NCI-H748 (cell line): ENCODE measurements around the gene LHX2.
A peak's percentile ranks its signal among the peaks of the same experiment; 100 is the strongest.
"Not testable (repeated sequence)": the region's sequence is repeated elsewhere in the genome, so short reads cannot be mapped to it uniquely, and the experiment has no call there.

ENCODE experiments used
- DNase-seq: peaks from one replicate; lab custom pipeline; 2025; ENCODE audit not compliant: unreplicated experiment; lab: John Stamatoyannopoulos, UW

LHX2 gene, protein sequence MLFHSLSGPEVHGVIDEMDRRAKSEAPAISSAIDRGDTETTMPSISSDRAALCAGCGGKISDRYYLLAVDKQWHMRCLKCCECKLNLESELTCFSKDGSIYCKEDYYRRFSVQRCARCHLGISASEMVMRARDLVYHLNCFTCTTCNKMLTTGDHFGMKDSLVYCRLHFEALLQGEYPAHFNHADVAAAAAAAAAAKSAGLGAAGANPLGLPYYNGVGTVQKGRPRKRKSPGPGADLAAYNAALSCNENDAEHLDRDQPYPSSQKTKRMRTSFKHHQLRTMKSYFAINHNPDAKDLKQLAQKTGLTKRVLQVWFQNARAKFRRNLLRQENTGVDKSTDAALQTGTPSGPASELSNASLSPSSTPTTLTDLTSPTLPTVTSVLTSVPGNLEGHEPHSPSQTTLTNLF

DNA sequence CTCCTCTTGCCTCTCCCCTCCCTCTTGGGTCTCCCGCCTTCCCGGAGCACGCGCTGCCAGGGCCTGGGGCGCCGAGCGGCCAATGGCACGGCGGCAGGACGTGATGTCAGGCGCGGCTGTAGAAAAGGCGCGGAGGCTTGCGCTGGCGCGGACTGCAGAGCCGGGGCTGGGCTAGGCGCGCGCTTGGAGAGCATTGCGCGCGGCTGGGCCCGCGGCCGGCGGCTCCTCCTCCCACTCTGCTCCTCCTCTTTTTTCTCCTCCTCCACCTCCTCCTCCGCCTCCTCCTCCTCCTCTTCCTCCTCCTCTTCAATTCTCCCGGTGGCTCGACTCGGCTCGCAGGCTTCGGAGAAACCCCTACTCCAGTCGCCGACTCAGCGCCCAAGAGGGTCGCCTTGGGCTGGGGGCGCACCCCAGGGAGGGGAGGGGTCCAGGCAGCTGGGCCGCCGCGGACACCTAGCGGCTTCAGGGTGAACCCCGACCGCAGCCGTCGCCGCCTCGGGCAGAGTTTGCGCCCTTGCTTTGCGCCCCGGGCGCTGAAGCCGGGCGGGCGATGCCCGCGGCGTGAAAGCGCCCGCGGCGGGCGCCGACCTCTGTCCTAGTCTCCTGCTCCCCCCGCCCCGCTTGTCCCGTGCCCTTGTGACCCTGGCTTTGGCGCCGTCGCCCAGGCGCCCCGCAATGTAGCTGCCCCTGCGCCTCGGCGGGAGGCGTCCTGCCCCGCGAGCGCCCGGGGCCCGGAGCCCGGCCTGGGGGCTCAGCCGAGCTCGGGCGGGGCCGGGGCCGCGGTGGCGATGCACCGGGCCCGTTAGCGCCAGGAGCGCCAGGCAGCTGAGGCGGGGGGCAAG, at the start of gene LHX2:
Gene LHX2 (plus strand): TSS at position 309 of the 842 bp plus-strand sequence. CDS start 581 bp downstream, outside the sequence.
- peak; percentile 98 for DNase-seq

DNA sequence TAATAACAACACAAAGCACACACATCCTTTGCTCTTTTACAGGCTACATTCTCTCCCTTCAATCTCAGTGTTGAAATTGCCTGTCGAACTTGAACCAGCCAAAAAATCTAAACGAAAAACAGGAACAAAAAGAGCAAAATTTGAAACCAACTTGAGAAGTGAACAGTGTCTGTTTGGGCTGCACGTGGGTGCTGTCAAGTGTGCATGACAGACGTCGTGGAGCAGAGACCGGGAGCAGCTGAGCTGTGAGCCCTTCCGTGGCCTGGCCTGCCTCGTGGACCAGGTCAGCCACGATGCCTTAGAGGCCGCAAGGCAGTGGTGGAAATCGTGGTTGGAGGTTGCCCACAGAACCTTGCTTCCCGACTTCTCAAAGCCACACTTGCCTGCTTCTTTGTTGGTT, 46.8 kb upstream of the LHX2 start:
- DNase-seq, result no peak

DNA sequence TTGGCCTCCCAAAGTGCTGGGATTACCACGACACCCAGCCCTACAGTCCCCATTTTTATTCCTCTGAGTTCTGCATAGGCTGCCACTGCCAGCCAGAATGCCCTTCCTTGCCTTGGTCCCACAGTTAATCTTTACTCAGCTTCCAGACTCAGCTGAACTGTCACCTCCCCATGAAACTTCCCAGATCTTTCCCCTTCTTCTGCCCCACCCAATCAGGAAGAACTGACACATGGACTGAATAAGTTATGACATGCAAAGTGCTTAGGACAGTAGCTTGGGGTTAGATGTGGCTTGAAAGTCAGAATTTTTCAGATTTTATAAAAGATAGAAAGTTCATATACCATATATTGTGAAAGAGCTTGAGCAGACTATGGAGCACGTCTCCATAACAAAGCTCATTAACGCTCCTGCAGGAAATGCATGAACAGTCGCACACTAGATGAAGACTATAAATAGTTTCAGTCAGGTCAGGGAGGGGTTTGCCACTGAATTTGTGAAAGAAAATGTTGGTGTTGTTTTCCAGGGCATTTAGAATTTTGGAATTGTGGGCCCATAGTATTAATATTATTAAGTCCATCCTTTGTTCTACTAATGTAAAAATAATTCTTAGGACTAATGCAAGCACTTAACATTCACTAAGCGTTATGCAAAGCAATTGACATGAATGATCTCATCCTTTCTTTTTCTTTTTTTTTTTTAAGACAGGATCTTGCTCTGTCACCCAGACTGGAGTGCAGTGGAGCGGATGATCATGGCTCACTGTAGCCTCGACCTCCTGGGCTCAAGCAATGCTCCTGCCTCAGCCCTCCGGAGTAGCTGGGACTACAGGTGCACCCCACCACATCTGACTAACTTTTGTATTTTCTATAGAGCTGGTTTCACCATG, 45.5 kb upstream of the LHX2 start:
- no peak for DNase-seq

DNA sequence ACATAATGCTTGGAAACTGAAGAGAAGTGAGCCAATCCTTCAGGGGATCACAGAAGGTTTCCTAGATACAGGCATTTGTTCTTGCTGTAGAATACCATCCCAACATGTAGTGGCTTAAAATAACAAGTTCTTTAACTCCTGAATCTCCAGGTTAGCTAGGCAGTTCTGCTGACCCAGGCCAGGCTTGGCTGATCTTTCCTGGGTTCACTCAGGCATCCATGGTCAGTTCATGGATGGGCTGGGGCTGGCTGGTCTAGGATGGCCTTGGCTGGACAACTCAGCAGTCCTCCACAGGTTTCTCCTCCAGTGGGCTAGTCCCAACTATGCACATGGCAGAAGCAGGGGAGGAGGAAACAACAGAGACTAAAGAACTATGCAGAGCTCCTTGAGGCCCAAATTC, 44.2 kb upstream of the LHX2 start:
- no peak for DNase-seq

DNA sequence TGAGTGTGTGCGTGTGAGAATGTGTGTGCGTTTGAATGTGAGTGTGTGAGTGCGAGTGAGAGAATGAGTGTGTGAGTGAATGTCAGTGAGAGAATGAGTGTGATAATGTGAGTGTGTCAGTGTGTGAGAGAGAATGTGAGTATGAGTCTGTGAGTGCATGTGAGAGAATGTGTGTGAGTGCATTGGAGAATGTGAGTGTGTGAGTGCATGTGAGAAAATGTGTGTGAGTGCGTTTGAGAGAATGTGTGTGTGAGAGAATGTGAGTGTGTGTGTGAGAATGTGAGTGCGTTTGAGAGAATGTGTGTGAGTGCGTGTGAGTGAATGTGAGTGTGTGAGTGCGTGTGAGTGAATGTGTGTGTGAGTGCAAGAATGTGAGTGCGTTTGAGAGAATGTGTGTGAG, 39.0 kb upstream of the LHX2 start:
- DNase-seq, result no peak

DNA sequence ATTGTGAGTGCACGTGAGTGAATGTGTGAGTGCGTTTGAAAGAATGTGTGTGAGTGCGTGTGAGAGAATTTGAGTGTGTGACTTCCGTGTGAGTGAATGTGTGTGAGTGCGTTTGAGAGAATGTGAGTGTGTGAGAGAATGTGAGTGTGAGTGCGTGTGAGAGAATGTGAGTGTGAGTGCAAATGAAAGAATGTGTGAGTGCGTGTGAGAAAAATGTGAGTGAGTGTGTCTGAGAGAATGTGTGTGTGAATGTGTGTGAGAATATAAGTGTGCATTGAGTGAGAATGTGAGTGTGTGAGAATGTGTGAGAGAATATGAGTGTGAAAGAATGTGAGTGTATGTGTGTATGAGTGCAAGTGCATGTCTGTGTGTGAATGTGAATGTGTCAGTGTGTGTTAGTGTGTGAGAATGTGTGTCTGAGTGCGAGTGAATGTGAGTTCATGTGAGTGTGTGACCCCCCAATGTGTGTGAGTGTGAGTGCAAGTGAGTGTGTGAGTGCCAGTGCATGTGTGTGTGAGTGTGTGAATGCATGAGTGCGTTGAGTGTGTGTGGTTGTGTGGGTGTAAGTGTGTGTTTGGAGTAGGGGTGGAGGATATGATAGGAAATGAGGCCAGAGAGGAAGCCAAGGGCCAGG, 37.9 kb upstream of the LHX2 start:
- no peak for DNase-seq

DNA sequence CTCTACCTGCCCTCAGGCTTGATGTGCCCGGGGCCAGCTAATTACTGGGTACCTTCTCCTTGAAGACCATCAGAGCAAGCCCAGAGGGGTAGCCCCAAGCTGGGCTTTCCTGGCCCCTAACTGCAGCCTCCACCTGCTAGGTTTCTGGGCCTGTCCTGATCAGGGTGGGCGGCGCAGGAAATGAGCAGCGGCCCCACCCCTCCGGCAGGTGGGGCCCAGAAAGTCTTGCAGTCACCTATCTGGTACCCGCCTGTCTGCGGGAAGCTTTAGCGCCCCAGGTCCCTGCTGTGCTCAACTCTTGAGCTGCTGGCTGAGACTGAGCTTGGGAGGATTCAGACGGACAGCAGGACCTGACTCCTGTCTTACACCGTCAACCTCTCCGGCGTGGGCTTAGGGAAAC, 37.1 kb upstream of the LHX2 start:
- no peak for DNase-seq

DNA sequence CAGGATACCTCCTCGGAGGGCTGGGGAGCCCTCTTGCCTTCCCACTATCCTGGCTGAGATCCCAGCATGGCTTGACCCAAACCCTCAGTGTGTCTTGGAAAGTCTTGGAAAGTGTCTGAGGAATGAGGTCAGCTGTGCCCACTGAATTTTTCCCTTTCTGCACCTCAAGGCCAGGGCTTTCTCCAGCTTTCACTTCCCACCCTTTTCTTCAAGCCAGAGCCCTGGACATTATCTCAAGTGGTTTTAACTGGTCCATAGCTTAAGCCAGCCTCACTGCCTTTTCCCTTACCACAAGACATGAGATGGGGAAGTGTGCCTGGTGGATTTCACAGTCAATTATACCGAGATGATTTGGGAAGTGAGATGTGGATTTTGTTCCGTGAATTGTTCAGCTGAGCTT, 35.7 kb upstream of the LHX2 start:
- no peak for DNase-seq

DNA sequence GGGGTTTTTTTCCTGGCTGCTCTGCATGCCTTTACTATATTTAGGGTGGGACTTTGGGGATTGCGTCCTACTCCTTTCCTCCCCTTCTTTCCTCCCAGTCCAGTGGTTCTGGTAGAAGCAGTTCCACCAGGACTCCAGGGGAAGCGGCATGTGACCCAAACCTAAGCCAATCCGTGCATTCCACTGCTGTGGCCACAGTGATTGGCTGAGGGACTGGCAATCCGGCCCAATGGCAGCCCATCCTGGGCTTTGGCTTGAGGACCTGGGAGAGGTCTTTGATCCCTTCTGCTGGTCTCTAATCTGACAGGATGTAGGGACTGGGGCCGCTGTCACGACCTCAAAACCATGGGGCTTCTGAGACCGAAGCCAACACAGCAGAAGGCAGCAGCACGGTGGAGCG, 35.0 kb upstream of the LHX2 start:
- not testable (repeated sequence) for DNase-seq

DNA sequence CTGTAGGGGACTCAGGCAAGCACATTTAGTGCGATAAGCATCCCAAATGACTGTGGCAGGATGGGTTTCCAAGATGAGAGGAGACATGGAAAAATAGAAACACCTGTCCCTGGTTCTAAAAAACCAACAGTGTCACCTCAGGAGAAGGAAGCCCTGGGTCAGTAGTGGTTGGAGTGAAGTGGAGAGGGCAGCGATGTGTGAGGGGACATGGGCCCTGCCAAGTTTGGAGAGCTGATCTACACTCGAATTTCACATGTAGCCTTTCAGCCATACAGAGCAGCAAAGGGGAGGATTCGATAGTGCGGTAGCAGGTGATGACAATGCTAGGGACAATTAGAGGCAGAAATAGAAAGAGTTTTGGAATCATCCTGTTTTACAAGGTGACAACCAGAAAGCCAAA, 32.6 kb upstream of the LHX2 start:
- DNase-seq, result no peak

DNA sequence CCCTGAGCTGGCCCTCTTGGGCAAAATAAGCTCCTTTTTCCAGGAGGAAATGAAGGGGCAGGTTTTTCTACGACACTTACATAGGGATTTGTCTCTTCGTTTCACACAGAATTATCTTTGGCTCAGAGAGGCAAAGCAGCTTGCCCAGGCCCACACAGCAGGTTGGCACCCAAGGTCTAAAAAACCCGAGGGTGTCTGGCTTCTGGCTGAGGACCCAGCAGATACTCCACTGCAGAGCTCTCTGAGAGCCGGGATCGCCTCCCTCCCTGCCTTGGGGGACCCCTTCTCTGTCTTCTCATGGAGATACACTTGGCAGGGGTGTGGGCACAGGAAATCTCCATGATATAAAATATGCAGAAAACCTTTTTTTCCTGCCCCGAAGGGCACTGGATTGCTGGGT, 29.0 kb upstream of the LHX2 start:
- no peak for DNase-seq

DNA sequence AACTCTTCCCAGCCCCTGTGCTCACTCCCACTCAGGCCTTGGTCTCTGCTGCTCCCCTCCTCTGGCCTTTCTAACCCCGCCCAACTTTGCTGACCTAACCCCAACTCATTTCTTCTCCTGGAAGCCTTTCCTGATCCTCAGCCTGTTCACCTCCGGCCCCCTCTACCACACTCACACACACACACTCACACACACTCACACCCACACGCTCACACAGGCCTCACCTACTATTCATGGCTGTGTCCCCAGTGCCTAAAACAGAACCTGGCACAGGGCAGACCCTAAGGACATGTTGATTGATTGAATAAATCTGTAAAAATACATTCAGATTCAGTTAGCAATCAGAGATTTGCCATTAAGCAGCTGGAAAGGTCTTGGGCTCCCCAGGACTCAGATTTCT, 28.5 kb upstream of the LHX2 start:
- no peak for DNase-seq

DNA sequence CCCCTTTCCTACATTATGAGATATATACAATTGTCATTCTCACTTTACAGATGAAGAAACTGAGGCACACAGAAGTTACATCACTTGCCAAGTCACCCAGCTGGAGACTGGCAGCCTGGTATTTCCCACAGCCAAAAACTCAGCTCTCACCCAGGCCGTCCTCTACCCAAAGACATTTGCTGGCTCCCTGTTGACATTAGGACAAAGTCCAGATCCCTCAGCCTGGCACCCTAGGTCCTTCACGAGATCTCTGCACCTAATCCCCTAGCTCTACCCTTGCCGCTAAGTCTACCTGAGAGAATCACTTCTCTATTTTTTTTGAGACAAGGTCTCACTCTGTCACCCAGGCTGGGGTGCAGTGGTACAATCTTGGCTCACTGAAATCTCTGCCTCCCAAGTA, 26.8 kb upstream of the LHX2 start:
- no peak for DNase-seq

DNA sequence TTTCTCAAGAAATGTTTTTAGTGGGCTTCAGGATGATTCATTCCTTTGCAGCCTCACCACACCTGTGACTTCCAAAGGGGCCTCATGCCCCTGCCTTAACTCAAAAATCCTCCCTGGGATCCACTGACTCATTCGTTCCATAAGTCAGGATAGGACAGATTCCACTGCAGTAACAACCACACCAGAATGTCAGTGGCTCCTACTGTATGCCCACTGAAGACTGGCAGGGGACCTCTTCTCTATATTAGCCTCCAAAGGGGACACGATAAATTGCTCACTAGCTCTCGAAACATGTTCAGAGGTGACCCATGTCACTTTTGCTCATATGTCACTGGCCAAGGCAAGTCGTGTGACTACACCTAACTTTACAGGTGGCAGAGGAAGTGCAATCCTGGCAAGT, 25.7 kb upstream of the LHX2 start:
- no peak for DNase-seq

DNA sequence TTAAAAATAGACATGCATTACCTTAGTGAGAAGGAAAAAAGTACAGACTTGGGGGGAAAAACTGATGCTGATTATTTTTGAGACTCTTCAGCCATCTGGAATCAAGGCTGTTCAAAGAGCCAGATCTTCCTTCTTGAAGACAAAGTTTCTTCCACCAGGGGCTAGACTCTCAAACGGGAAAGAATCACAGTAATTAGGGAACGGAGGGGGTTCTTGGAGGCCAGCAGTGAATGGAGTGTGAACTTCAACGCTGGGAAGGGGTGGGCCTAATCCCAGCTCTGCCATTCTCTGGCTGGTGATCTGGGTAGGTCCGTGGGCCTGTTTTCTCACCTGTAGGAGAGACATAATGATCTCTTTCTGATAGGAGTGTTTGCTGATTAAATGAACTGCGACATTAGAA, 21.1 kb upstream of the LHX2 start:
- DNase-seq, result no peak

DNA sequence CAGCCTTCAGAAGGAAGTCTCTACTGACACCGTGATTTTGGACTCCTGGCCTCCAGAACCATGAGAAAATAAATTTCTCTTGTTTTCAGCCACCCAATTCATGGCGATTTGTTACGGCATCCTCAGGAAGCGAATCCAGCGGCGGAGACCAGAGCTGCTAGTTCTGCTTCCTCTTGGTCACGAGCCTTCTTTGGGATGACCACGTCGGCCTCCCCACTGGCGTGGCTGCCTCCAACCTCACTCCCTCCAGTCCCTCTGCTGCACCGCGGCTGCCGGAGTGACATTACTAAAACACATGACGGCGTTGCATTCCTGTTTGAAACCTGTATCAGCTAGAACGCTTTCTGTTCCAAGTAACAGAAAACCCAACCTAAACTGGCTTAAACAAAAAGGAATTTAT, 18.9 kb upstream of the LHX2 start:
- not testable (repeated sequence) for DNase-seq

DNA sequence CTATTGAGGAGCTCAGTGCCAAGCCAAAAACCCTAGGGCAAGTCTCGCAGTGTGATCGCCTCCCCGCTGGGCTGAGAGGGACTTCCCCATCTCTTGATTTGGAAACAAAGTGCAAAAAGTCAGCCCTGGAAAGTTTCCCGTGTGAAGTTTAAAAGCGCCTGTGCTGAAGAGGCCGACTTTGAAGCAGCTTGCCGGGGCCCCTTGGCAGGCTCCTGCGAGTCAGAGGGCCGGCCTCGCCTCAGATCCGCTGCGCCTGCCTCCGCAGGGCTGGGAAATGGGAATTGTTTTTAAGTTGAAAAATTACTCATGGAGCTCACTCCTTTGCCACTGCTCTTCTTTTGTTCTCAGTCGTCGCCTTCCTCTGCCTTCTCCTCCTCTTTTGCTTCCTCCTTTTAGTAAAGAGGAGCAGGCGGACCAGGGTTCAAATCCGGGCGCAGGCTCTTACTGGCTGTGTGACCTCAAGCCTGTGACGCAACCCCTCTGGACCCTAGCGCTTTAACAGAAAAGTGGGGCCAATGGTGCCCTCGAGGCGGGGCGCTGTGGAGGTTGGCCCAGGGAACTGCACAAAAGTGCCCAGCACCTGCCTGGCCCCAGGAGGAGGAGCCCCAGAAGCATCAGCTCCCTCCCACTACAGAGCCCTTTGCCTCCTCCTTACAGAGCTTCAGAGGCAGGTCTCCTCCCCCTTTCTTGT, 14.7 kb upstream of the LHX2 start:
- DNase-seq, result no peak

DNA sequence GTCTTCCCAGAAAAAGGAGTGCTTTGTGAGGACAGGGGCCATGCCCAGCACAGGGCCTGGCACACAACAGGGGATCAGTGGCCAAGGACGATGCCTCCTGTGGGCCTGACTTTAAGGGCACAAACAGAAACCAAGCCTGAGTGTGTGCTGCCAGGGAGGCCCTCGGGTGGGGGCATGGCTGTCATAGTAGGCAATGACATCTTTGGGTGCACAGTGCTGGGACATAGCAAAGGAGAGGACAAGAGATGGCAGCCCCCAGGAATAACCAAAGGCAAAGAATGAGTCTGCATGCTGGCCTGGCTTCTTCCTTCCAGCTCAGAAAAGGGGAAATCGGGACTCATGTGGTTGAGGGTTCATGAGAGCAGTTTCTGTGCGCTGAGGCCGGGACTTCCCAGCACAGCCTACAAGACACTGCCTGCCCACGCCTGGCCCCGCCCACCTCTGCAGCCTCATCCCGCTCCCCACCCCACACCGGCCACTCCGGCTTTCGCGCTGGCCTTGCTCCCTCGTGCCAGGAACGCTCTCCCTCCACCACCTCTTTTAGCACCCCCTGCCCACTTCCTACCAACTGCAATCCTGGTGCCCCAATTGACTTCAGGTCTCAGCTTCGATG, 13.8 kb upstream of the LHX2 start:
- no peak for DNase-seq

DNA sequence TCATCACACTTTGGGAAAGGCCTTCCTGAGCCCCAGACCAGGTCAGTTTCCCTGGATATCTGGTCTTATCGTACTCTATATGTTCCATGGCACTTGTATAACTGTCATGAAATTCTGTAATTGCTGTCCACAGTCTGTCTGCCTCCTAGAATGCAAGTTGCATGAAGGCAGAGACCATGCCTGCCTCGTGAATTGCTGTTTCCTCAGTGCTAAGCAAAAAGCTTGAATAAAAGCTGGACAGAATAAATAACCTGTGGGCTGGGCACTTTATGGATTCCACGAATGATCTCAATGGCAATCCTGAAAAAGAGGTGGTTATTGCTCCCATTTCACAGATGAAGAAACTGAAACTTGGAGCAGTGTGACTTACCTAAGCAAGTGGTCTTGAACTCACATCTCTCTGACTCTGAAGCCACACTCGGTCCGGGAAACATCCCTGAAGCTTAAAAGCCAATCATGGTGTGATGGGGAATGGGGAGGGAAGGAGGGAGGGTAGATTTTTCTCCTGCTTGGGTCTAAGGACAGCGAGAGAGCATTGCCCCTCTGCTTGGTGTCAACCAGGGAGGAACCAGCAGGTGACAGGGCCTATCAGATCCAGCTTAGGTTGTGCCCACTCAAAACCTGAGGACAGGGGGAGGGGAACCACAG, 13.2 kb upstream of the LHX2 start:
- no peak for DNase-seq
